Immature natural killer cell (primary cell): ENCODE results near the gene ADAMTS6. TPM values are rescaled to one million over a fixed set of nuclear protein-coding genes. Genes with fewer than 3 reads are reported as not detected.
"Not testable (repeated sequence)": the region's sequence is repeated elsewhere in the genome, so short reads cannot be mapped to it uniquely, and the experiment has no call there.

Experiments
- DNase-seq, 3 donors: peaks; one replicate each; pipeline ENCODE4 v3.0.0; 2022; ENCODE audit warnings: mixed read lengths in 1 of 3
- H3K27ac Mint-ChIP-seq, 6 donors: one replicate each; pipeline ENCODE4 v1.8.0; 2020; ENCODE audit warnings: mixed read lengths in 6 of 6, mild to moderate bottlenecking in 5 of 6, inconsistent platforms in 4 of 6, moderate library complexity in 3 of 6
- H3K27me3 Mint-ChIP-seq, 3 donors: one replicate each; pipeline ENCODE4 v1.8.0; 2020 to 2021; ENCODE audit warnings: low read depth in 3 of 3, mild to moderate bottlenecking in 3 of 3, mixed read lengths in 3 of 3, moderate library complexity in 3 of 3, inconsistent platforms in 1 of 3
- H3K36me3 Mint-ChIP-seq, 3 donors: one replicate each; pipeline ENCODE4 v1.8.0; 2020; ENCODE audit warnings: mixed read lengths in 3 of 3, inconsistent platforms in 2 of 3, mild to moderate bottlenecking in 2 of 3
- H3K4me1 Mint-ChIP-seq, 2 donors: one replicate each; pipeline ENCODE4 v1.8.0; 2020; ENCODE audit warnings: inconsistent platforms in 2 of 2, mild to moderate bottlenecking in 2 of 2, mixed read lengths in 2 of 2, moderate library complexity in 1 of 2
- H3K4me3 Mint-ChIP-seq, 5 donors: one replicate each; pipeline ENCODE4 v1.8.0; 2020; ENCODE audit warnings: mild to moderate bottlenecking in 5 of 5, mixed read lengths in 5 of 5, inconsistent platforms in 3 of 5, moderate library complexity in 3 of 5
- H3K9me3 Mint-ChIP-seq, 6 donors: one replicate each; pipeline ENCODE4 v1.8.0; 2020; ENCODE audit warnings: mild to moderate bottlenecking in 6 of 6, mixed read lengths in 6 of 6, inconsistent platforms in 4 of 6, moderate library complexity in 3 of 6
- polyA plus RNA-seq, 3 donors: library from polyadenylated mRNA; unstranded; fragments of 300-500 nt; fragmentation: Illumina TruSeq; gene quantifications; one replicate each; pipeline ENCODE4 v1.2.3, GENCODE V29; 2021

The ADAMTS6 gene
- polyA plus RNA-seq, 3 donors from 2014 or later = not detected

- no peak for DNase-seq
- no peak overlapping the region for H3K27ac Mint-ChIP-seq
- H3K36me3 Mint-ChIP-seq = no peaks in the 10 kb centered on the region
- no peaks in the 10 kb centered on the region for H3K4me1 Mint-ChIP-seq
- no peaks in the 10 kb centered on the region for H3K27me3 Mint-ChIP-seq
- no peaks in the 10 kb centered on the region for H3K9me3 Mint-ChIP-seq
- H3K4me3 Mint-ChIP-seq = no peak overlapping the region
These were observed 99.1 kb downstream of the ADAMTS6 start for GRCh38 chr5:65382582-65382981.

- H3K9me3 Mint-ChIP-seq, H3K4me3 Mint-ChIP-seq, H3K36me3 Mint-ChIP-seq, H3K4me1 Mint-ChIP-seq, DNase-seq, H3K27ac Mint-ChIP-seq, H3K27me3 Mint-ChIP-seq: not testable (repeated sequence)
These were observed 111.2 kb downstream of the ADAMTS6 start for GRCh38 chr5:65370505-65370904.

- no peaks in the 10 kb centered on the region for H3K36me3 Mint-ChIP-seq
- DNase-seq = no peak
- H3K27me3 Mint-ChIP-seq = peaks cover 1 to 4% (median 2%) of the 10 kb centered on the region in 3 donors
- H3K4me3 Mint-ChIP-seq = no peak overlapping the region
- no peaks in the 10 kb centered on the region for H3K4me1 Mint-ChIP-seq
- H3K9me3 Mint-ChIP-seq = peaks cover 0 to 3% (median 0%) of the 10 kb centered on the region in 6 donors
- no peak overlapping the region for H3K27ac Mint-ChIP-seq
These were observed 115.1 kb downstream of the ADAMTS6 start for GRCh38 chr5:65366655-65367054.

GRCh38 chr5:65364907-65365306 lies 116.8 kb downstream of the ADAMTS6 start:
- H3K9me3 Mint-ChIP-seq = peaks cover 0 to 1% (median 0%) of the 10 kb centered on the region in 6 donors
- H3K27ac Mint-ChIP-seq = no peak overlapping the region
- H3K36me3 Mint-ChIP-seq = no peaks in the 10 kb centered on the region

GRCh38 chr5:65363499-65363898 lies 118.2 kb downstream of the ADAMTS6 start:
- Mint-ChIP-seq H3K4me1 (no peaks in the 10 kb centered on the region), H3K36me3 (no peaks in the 10 kb centered on the region), H3K9me3 (no peaks in the 10 kb centered on the region), H3K27me3 (peaks cover 0 to 1% (median 0%) of the 10 kb centered on the region in 3 donors), H3K27ac (no peak overlapping the region), H3K4me3 (no peak overlapping the region)
- DNase-seq = no peak

More at GRCh38 chr5:65364907-65365306, 116.8 kb downstream of the ADAMTS6 start:
- no peak for DNase-seq
- H3K4me1 Mint-ChIP-seq = no peaks in the 10 kb centered on the region
- H3K27me3 Mint-ChIP-seq = peaks cover 0 to 1% (median 0%) of the 10 kb centered on the region in 3 donors
- no peak overlapping the region for H3K4me3 Mint-ChIP-seq

GRCh38 chr5:65359981-65360380 lies 121.7 kb downstream of the ADAMTS6 start:
- H3K27me3 Mint-ChIP-seq = peaks cover 0 to 3% (median 0%) of the 10 kb centered on the region in 3 donors
- H3K27ac Mint-ChIP-seq = no peak overlapping the region
- no peak for DNase-seq
- no peaks in the 10 kb centered on the region for H3K9me3 Mint-ChIP-seq
- H3K4me1 Mint-ChIP-seq = no peaks in the 10 kb centered on the region
- no peaks in the 10 kb centered on the region for H3K36me3 Mint-ChIP-seq
- no peak overlapping the region for H3K4me3 Mint-ChIP-seq

GRCh38 chr5:65359569-65359968 lies 122.2 kb downstream of the ADAMTS6 start:
- Mint-ChIP-seq H3K9me3 (no peaks in the 10 kb centered on the region), H3K27ac (no peak overlapping the region), H3K4me1 (no peaks in the 10 kb centered on the region), H3K36me3 (no peaks in the 10 kb centered on the region), H3K27me3 (peaks cover 0 to 3% (median 0%) of the 10 kb centered on the region in 3 donors), H3K4me3 (no peak overlapping the region)
- DNase-seq = no peak

- H3K27ac Mint-ChIP-seq = no peak overlapping the region
- H3K27me3 Mint-ChIP-seq = peaks cover 0 to 5% (median 0%) of the 10 kb centered on the region in 3 donors
- H3K4me3 Mint-ChIP-seq = no peak overlapping the region
These were observed 125.4 kb downstream of the ADAMTS6 start for GRCh38 chr5:65356274-65356673.

GRCh38 chr5:65355301-65355700 lies 126.4 kb downstream of the ADAMTS6 start:
- Mint-ChIP-seq H3K9me3 (no peaks in the 10 kb centered on the region), H3K36me3 (no peaks in the 10 kb centered on the region), H3K27me3 (peaks cover 0 to 5% (median 0%) of the 10 kb centered on the region in 3 donors), H3K27ac (no peak overlapping the region), H3K4me3 (no peak overlapping the region), H3K4me1 (no peaks in the 10 kb centered on the region)
- DNase-seq = no peak

More at GRCh38 chr5:65356274-65356673, 125.4 kb downstream of the ADAMTS6 start:
- DNase-seq = no peak
- H3K36me3 Mint-ChIP-seq = no peaks in the 10 kb centered on the region
- no peaks in the 10 kb centered on the region for H3K4me1 Mint-ChIP-seq
- H3K9me3 Mint-ChIP-seq = no peaks in the 10 kb centered on the region

- Mint-ChIP-seq H3K4me1 (no peaks in the 10 kb centered on the region), H3K36me3 (no peaks in the 10 kb centered on the region), H3K4me3 (no peak overlapping the region), H3K9me3 (peaks cover 16 to 48% (median 31%) of the 10 kb centered on the region in 6 donors), H3K27ac (no peak overlapping the region), H3K27me3 (peaks cover 2 to 3% (median 2%) of the 10 kb centered on the region in 3 donors)
- DNase-seq = no peak
These were observed 139.9 kb downstream of the ADAMTS6 start for GRCh38 chr5:65341835-65342234.

GRCh38 chr5:65338606-65339151 lies 143.0 kb downstream of the ADAMTS6 start:
- H3K9me3 Mint-ChIP-seq = peaks cover 16 to 43% (median 32%) of the 10 kb centered on the region in 6 donors
- no peak overlapping the region for H3K27ac Mint-ChIP-seq
- H3K27me3 Mint-ChIP-seq = peaks cover 2 to 3% (median 2%) of the 10 kb centered on the region in 3 donors
- no peaks in the 10 kb centered on the region for H3K36me3 Mint-ChIP-seq
- H3K4me3 Mint-ChIP-seq = no peak overlapping the region
- no peak for DNase-seq
- no peaks in the 10 kb centered on the region for H3K4me1 Mint-ChIP-seq

GRCh38 chr5:65334077-65334476 lies 147.6 kb downstream of the ADAMTS6 start:
- no peak overlapping the region for H3K4me3 Mint-ChIP-seq
- H3K27ac Mint-ChIP-seq = no peak overlapping the region
- peaks cover under 1 to 9% (median 5%) of the 10 kb centered on the region in 6 donors for H3K9me3 Mint-ChIP-seq
- H3K4me1 Mint-ChIP-seq = no peaks in the 10 kb centered on the region
- no peaks in the 10 kb centered on the region for H3K36me3 Mint-ChIP-seq
- no peak for DNase-seq
- H3K27me3 Mint-ChIP-seq = peaks cover 0 to 2% (median 0%) of the 10 kb centered on the region in 3 donors

- H3K4me3 Mint-ChIP-seq = no peak overlapping the region
- no peak for DNase-seq
- H3K9me3 Mint-ChIP-seq = peaks cover 0 to 7% (median under 1%) of the 10 kb centered on the region in 6 donors
- H3K4me1 Mint-ChIP-seq = no peaks in the 10 kb centered on the region
- no peaks in the 10 kb centered on the region for H3K36me3 Mint-ChIP-seq
- H3K27ac Mint-ChIP-seq = no peak overlapping the region
- peaks cover 0 to 2% (median 0%) of the 10 kb centered on the region in 3 donors for H3K27me3 Mint-ChIP-seq
These were observed 149.1 kb downstream of the ADAMTS6 start for GRCh38 chr5:65332591-65332990.

- no peaks in the 10 kb centered on the region for H3K4me1 Mint-ChIP-seq
- peaks cover 0 to 5% (median 0%) of the 10 kb centered on the region in 6 donors for H3K9me3 Mint-ChIP-seq
- no peak for DNase-seq
- no peak overlapping the region for H3K27ac Mint-ChIP-seq
- no peaks in the 10 kb centered on the region for H3K27me3 Mint-ChIP-seq
- no peaks in the 10 kb centered on the region for H3K36me3 Mint-ChIP-seq
- H3K4me3 Mint-ChIP-seq = no peak overlapping the region
These were observed 152.5 kb downstream of the ADAMTS6 start for GRCh38 chr5:65329266-65329665.

- DNase-seq = no peak
- H3K36me3 Mint-ChIP-seq = no peaks in the 10 kb centered on the region
- no peaks in the 10 kb centered on the region for H3K4me1 Mint-ChIP-seq
- no peak overlapping the region for H3K27ac Mint-ChIP-seq
- peaks cover 0 to 5% (median 2%) of the 10 kb centered on the region in 6 donors for H3K9me3 Mint-ChIP-seq
- no peaks in the 10 kb centered on the region for H3K27me3 Mint-ChIP-seq
- H3K4me3 Mint-ChIP-seq = no peak overlapping the region
These were observed 154.1 kb downstream of the ADAMTS6 start for GRCh38 chr5:65327582-65327981.
